H9 (cell line): ENCODE data around the gene SLX1B. TPM values are rescaled to one million over a fixed set of nuclear protein-coding genes. Genes with fewer than 3 reads are reported as not detected.
"Not testable (repeated sequence)": the region's sequence is repeated elsewhere in the genome, so short reads cannot be mapped to it uniquely, and the experiment has no call there.

Experiments
- DNase-seq: peaks from one replicate; pipeline ENCODE4 v3.0.0-alpha.2; 2017
- H2AFZ ChIP-seq: one replicate; pipeline ENCODE4 v1.6.1; 2013; ENCODE audit warnings: mild to moderate bottlenecking, low read length, control low read depth, moderate library complexity
- H2AK5ac ChIP-seq: 2 replicates; pipeline ENCODE4 v1.6.1; 2013; ENCODE audit warnings: low read length, control low read depth, mixed read lengths; ENCODE audit not compliant: insufficient read length
- H2BK120ac ChIP-seq: one replicate; pipeline ENCODE4 v1.6.1; 2013; ENCODE audit warnings: low read depth, mild to moderate bottlenecking, low read length, control low read depth, inconsistent platforms; ENCODE audit not compliant: poor library complexity, severe bottlenecking
- H2BK12ac ChIP-seq: 2 replicates; pipeline ENCODE4 v1.6.1; 2013; ENCODE audit warnings: low read length, control low read depth, mixed read lengths, low read depth; ENCODE audit not compliant: insufficient read length
- H2BK15ac ChIP-seq: 2 replicates; pipeline ENCODE4 v1.6.1; 2013; ENCODE audit warnings: low read depth, low read length, control low read depth
- H2BK20ac ChIP-seq: one replicate; pipeline ENCODE4 v1.6.1; 2013; ENCODE audit warnings: low read depth, mild to moderate bottlenecking, low read length, control low read depth, inconsistent platforms; ENCODE audit not compliant: poor library complexity, severe bottlenecking
- H2BK5ac ChIP-seq: 2 replicates; pipeline ENCODE4 v1.6.1; 2013; ENCODE audit warnings: low read length, control low read depth, mixed read lengths; ENCODE audit not compliant: insufficient read length
- H3K14ac ChIP-seq: 2 replicates; pipeline ENCODE4 v1.6.1; 2013; ENCODE audit warnings: low read length, control low read depth; ENCODE audit not compliant: insufficient read depth
- H3K18ac ChIP-seq: 2 replicates; pipeline ENCODE4 v1.6.1; 2013; ENCODE audit warnings: low read depth, mild to moderate bottlenecking, mixed read lengths, low read length, control low read depth; ENCODE audit not compliant: insufficient read length
- H3K23ac ChIP-seq: 2 replicates; pipeline ENCODE4 v1.6.1; 2013; ENCODE audit warnings: low read length, control low read depth, mixed read lengths, low read depth; ENCODE audit not compliant: insufficient read length
- H3K23me2 ChIP-seq: 2 replicates; pipeline ENCODE4 v1.6.1; 2013; ENCODE audit warnings: low read depth, mild to moderate bottlenecking, mixed read lengths, low read length, control low read depth; ENCODE audit not compliant: insufficient read length, poor library complexity, severe bottlenecking
- H3K27ac ChIP-seq: 2 replicates; pipeline ENCODE4 v1.5.1; 2013; ENCODE audit warnings: low read length, control low read depth, mixed read lengths, low read depth; ENCODE audit not compliant: insufficient read length
- H3K27me3 ChIP-seq: 2 replicates; pipeline ENCODE4 v1.6.1; 2013; ENCODE audit warnings: low read length, control low read depth, inconsistent platforms; ENCODE audit not compliant: insufficient read depth
- H3K4ac ChIP-seq: 2 replicates; pipeline ENCODE4 v1.6.1; 2013; ENCODE audit warnings: low read depth, mild to moderate bottlenecking, control low read depth, inconsistent platforms, low read length, moderate library complexity
- H3K4me1 ChIP-seq: 2 replicates; pipeline ENCODE4 v1.6.1; 2013; ENCODE audit warnings: low read length, control low read depth, inconsistent platforms; ENCODE audit not compliant: insufficient read depth
- H3K4me2 ChIP-seq: 2 replicates; pipeline ENCODE4 v1.6.1; 2013; ENCODE audit warnings: low read length, control low read depth, mixed read lengths; ENCODE audit not compliant: insufficient read length, insufficient read depth
- H3K56ac ChIP-seq: 2 replicates; pipeline ENCODE4 v1.6.1; 2013; ENCODE audit warnings: low read depth, mild to moderate bottlenecking, mixed read lengths, low read length, control low read depth; ENCODE audit not compliant: insufficient read length
- H3K79me1 ChIP-seq: 2 replicates; pipeline ENCODE4 v1.6.1; 2013; ENCODE audit warnings: low read depth, mild to moderate bottlenecking, moderate library complexity, low read length, control low read depth, inconsistent platforms; ENCODE audit not compliant: insufficient read depth, poor library complexity, severe bottlenecking
- H3K79me2 ChIP-seq: 2 replicates; pipeline ENCODE4 v1.6.1; 2013; ENCODE audit warnings: low read length, control low read depth, inconsistent platforms; ENCODE audit not compliant: insufficient read depth
- H3K9ac ChIP-seq: 2 replicates; pipeline ENCODE4 v1.6.1; 2013; ENCODE audit warnings: low read length, control low read depth, mixed read lengths; ENCODE audit not compliant: insufficient read length; ENCODE audit errors: extremely low read depth
- H3K9me3 ChIP-seq: one replicate; pipeline ENCODE4 v1.6.1; 2013; ENCODE audit warnings: low read depth, low read length, inconsistent platforms; ENCODE audit not compliant: control insufficient read depth
- H3T11ph ChIP-seq: one replicate; pipeline ENCODE4 v1.6.1; 2013; ENCODE audit warnings: mild to moderate bottlenecking, low read length, control low read depth, inconsistent platforms
- H4K20me1 ChIP-seq: one replicate; pipeline ENCODE4 v1.6.1; 2013; ENCODE audit not compliant: control insufficient read depth, insufficient read length, insufficient read depth
- H4K5ac ChIP-seq: 2 replicates; pipeline ENCODE4 v1.6.1; 2013; ENCODE audit warnings: low read depth, mild to moderate bottlenecking, mixed read lengths, low read length, control low read depth; ENCODE audit not compliant: insufficient read length
- H4K8ac ChIP-seq: replicated peaks from 2 replicates; pipeline ENCODE4 v1.6.1; 2013; ENCODE audit warnings: low read length, control low read depth, mixed read lengths, low read depth; ENCODE audit not compliant: insufficient read length
- H4K91ac ChIP-seq: 2 replicates; pipeline ENCODE4 v1.6.1; 2013; ENCODE audit warnings: low read depth, mild to moderate bottlenecking, moderate library complexity, mixed read lengths, low read length, control low read depth; ENCODE audit not compliant: insufficient read length
- H3K27ac Mint-ChIP-seq, 3 experiments: 2 replicates in 2 of 3; 3 replicates in 1 of 3; pipeline ENCODE4 v1.8.0; 2020 to 2021; ENCODE audit warnings: mixed read lengths in 3 of 3, mild to moderate bottlenecking in 1 of 3, moderate library complexity in 1 of 3
- H3K27me3 Mint-ChIP-seq: 2 replicates; pipeline ENCODE4 v1.8.0; 2021; ENCODE audit warnings: low read depth, mild to moderate bottlenecking, moderate library complexity, mixed read lengths
- H3K36me3 Mint-ChIP-seq, 3 experiments: 2 replicates in 2 of 3; 3 replicates in 1 of 3; pipeline ENCODE4 v1.8.0; 2020 to 2021; ENCODE audit warnings: low read depth in 3 of 3, mixed read lengths in 3 of 3; ENCODE audit not compliant: insufficient read depth in 1 of 3
- H3K4me1 Mint-ChIP-seq, 2 experiments: 2 replicates each; pipeline ENCODE4 v1.8.0; 2020; ENCODE audit warnings: mixed read lengths in 2 of 2
- H3K4me3 Mint-ChIP-seq, 2 experiments: 2 replicates in 1 of 2; 3 replicates in 1 of 2; pipeline ENCODE4 v1.8.0; 2020 to 2021; ENCODE audit warnings: mild to moderate bottlenecking in 2 of 2, mixed read lengths in 2 of 2, moderate library complexity in 1 of 2
- H3K9me3 Mint-ChIP-seq, 2 experiments: 2 replicates in 1 of 2; 3 replicates in 1 of 2; pipeline ENCODE4 v1.8.0; 2020; ENCODE audit warnings: mild to moderate bottlenecking in 2 of 2, mixed read lengths in 2 of 2, moderate library complexity in 1 of 2
- WGBS: extraction: QIAGEN DNeasy Blood & Tissue Kit; methylation state at CpG from one replicate; pipeline ENCODE4 v1.1.7; 2013; ENCODE audit warnings: missing lambda C conversion rate, low lambda C conversion rate, mixed read lengths; ENCODE audit not compliant: insufficient read length; ENCODE audit errors: extremely low coverage; 5-methylcytosine and 5-hydroxymethylcytosine counted together
- long read RNA-seq: library from polyadenylated mRNA; unstranded; transcript quantifications from one replicate; pipeline ENCODE4 v2.0.0, GENCODE V29; 2020
- total RNA-seq: library from RNA; stranded (reverse); gene quantifications from 2 replicates; pipeline ENCODE4 v1.2.1, GENCODE V29; 2021

SLX1B gene
- 78.1 and 82.1 TPM in 2 replicates for total RNA-seq
- long read RNA-seq, transcript SLX1B-201 (6 exons, 1,165 nt): major isoform, 168 of 176 reads
- long read RNA-seq, partial matches to known transcripts: 3 of 176 reads
- long read RNA-seq, other reads (novel, unspliced or antisense): 5 of 176 reads

DNA sequence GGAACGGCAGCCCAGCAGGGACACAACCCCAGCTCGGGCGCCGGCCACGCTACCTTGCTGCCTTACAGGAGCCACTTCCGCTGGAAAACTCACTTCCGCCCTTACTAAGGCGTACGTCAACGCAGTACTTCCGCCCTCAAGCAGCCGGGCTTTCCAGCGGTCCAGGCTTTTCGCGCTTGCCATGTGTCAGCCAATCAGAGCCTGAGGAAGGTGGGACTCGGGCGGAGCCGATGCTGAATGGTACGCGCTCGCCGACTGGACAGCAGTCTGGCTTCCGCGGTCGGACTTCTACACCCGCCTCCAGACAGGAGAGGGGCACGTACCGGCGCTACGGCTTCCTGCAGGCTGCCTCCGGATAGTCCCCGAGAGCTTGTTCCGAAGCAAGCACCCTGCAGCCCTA, at the start of gene SLX1B, which contains the start of gene BOLA2:
SLX1B (plus strand) TSS at position 265 of the 400 bp plus-strand sequence.
BOLA2 (minus strand) TSS at position 83 of the 400 bp plus-strand sequence. CDS start 98 bp downstream, outside the sequence.
- H3K27me3 Mint-ChIP-seq, H3K27ac Mint-ChIP-seq, H3K27ac ChIP-seq: not testable (repeated sequence)

GRCh38 chr16:29405249-29405648, 49.1 kb upstream of the SLX1B start:
- not testable (repeated sequence) for H2BK15ac ChIP-seq, H2BK12ac ChIP-seq, H3K4me2 ChIP-seq, H3K4ac ChIP-seq, DNase-seq, H3K23me2 ChIP-seq, H4K5ac ChIP-seq, H4K91ac ChIP-seq, H3K4me3 Mint-ChIP-seq, H2BK5ac ChIP-seq, H2AFZ ChIP-seq, H3K4me1 Mint-ChIP-seq, H3K9me3 Mint-ChIP-seq, H3K27ac ChIP-seq, H3K9me3 ChIP-seq, H3T11ph ChIP-seq, H3K56ac ChIP-seq, H3K18ac ChIP-seq, H3K23ac ChIP-seq, H4K8ac ChIP-seq, H4K20me1 ChIP-seq, H3K27ac Mint-ChIP-seq, H2BK20ac ChIP-seq, H3K27me3 Mint-ChIP-seq, H3K79me2 ChIP-seq, H2AK5ac ChIP-seq, H3K4me1 ChIP-seq, H3K79me1 ChIP-seq, H2BK120ac ChIP-seq, H3K9ac ChIP-seq, H3K27me3 ChIP-seq, H3K14ac ChIP-seq, H3K36me3 Mint-ChIP-seq
- WGBS: no CpG with 5 or more reads among the region's 7 CpGs

More for the DNA sequence above, at the start of gene SLX1B, which contains the start of gene BOLA2:
- not testable (repeated sequence) for H3K4me1 Mint-ChIP-seq, DNase-seq, H2BK12ac ChIP-seq, H4K5ac ChIP-seq, H3K56ac ChIP-seq, H3T11ph ChIP-seq, H3K23me2 ChIP-seq, H3K36me3 Mint-ChIP-seq, H2BK120ac ChIP-seq, H2BK5ac ChIP-seq, H2AFZ ChIP-seq, H2BK20ac ChIP-seq, H2BK15ac ChIP-seq, H3K9me3 Mint-ChIP-seq, H3K14ac ChIP-seq, H3K79me1 ChIP-seq, H3K4me3 Mint-ChIP-seq, H3K9me3 ChIP-seq, H2AK5ac ChIP-seq, H3K4me2 ChIP-seq, H3K27me3 ChIP-seq, H3K9ac ChIP-seq, H3K23ac ChIP-seq, H3K4ac ChIP-seq, H4K91ac ChIP-seq, H4K8ac ChIP-seq, H3K79me2 ChIP-seq, H3K18ac ChIP-seq, H4K20me1 ChIP-seq, H3K4me1 ChIP-seq
- WGBS: no CpG with 5 or more reads among the region's 33 CpGs
